Measurements from ENCODE around the gene KDM7A. TPM values are rescaled to one million over a fixed set of nuclear protein-coding genes. Genes with fewer than 3 reads are reported as not detected.
"Not testable (repeated sequence)": the region's sequence is repeated elsewhere in the genome, so short reads cannot be mapped to it uniquely, and the experiment has no call there.

The KDM7A gene
- total and polyA plus RNA-seq, 2 donors from 2014 or later, result 2.2 to 14.2 TPM

GRCh38 chr7:140121326-140121725, 55.5 kb downstream of the KDM7A start:
- no peak for FAIRE-seq
- Histone ChIP-seq H3K36me3 (ENCODE audit: control insufficient read depth in 2 of 3, insufficient read depth in 3 of 3, low read length in 3 of 3) (peaks cover 0 to 7% (median 6%) of the 10 kb centered on the region in 3 donors), H3K9me3 (ENCODE audit: control insufficient read depth in 2 of 3, insufficient read depth in 1 of 3, low read length in 3 of 3) (no peaks in the 10 kb centered on the region), H3K27me3 (ENCODE audit: control insufficient read depth, insufficient read depth, low read length) (no peaks in the 10 kb centered on the region), H3K4me3 (ENCODE audit: low read length in 3 of 3) (no peak overlapping the region), H3K4me1 (ENCODE audit: control insufficient read depth in 2 of 3, insufficient read depth in 2 of 3, low read depth in 1 of 3, low read length in 3 of 3) (no peaks in the 10 kb centered on the region), H3K9ac (ENCODE audit: low read length in 3 of 3) (no peak overlapping the region), H3K27ac (ENCODE audit: low read depth in 2 of 2, low read length in 2 of 2) (no peak overlapping the region)
- TF ChIP-seq, protein P1, sequence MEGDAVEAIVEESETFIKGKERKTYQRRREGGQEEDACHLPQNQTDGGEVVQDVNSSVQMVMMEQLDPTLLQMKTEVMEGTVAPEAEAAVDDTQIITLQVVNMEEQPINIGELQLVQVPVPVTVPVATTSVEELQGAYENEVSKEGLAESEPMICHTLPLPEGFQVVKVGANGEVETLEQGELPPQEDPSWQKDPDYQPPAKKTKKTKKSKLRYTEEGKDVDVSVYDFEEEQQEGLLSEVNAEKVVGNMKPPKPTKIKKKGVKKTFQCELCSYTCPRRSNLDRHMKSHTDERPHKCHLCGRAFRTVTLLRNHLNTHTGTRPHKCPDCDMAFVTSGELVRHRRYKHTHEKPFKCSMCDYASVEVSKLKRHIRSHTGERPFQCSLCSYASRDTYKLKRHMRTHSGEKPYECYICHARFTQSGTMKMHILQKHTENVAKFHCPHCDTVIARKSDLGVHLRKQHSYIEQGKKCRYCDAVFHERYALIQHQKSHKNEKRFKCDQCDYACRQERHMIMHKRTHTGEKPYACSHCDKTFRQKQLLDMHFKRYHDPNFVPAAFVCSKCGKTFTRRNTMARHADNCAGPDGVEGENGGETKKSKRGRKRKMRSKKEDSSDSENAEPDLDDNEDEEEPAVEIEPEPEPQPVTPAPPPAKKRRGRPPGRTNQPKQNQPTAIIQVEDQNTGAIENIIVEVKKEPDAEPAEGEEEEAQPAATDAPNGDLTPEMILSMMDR (IDR thresholded peaks at IDR 0.05; ENCODE audit: borderline replicate concordance, extremely low read depth, insufficient read depth), result no peak
- no peak for DNase-seq
- intact Hi-C loops (cut with DNase I), result no loop called here

DNA sequence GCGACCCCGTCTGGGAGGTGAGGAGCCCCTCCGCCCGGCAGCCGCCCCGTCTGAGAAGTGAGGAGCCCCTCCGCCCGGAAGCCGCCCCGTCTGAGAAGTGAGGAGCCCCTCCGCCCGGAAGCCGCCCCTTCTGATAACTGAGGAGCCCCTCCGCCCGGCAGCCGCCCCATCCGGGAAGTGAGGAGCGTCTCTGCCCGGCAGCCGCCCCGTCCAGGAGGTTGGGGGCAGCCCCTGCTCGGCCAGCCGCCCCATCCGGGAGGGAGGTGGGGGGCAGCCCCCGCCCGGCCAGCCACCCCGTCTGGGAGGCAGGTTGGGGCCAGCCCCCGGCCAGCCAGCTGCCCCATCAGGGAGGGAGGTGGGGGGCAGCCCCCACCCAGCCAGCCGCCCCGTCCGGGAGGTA, 62.0 kb downstream of the KDM7A start:
- intact Hi-C loops (cut with DNase I); H3K36me3 ChIP-seq (ENCODE audit: control insufficient read depth in 2 of 3, insufficient read depth in 3 of 3, low read length in 3 of 3); DNase-seq; H3K4me3 ChIP-seq (ENCODE audit: low read length in 3 of 3); FAIRE-seq; H3K9me3 ChIP-seq (ENCODE audit: control insufficient read depth in 2 of 3, insufficient read depth in 1 of 3, low read length in 3 of 3); H3K27me3 ChIP-seq (ENCODE audit: control insufficient read depth, insufficient read depth, low read length); H3K9ac ChIP-seq (ENCODE audit: low read length in 3 of 3); H3K4me1 ChIP-seq (ENCODE audit: control insufficient read depth in 2 of 3, insufficient read depth in 2 of 3, low read depth in 1 of 3, low read length in 3 of 3); H3K27ac ChIP-seq (ENCODE audit: low read depth in 2 of 2, low read length in 2 of 2): not testable (repeated sequence)

DNA sequence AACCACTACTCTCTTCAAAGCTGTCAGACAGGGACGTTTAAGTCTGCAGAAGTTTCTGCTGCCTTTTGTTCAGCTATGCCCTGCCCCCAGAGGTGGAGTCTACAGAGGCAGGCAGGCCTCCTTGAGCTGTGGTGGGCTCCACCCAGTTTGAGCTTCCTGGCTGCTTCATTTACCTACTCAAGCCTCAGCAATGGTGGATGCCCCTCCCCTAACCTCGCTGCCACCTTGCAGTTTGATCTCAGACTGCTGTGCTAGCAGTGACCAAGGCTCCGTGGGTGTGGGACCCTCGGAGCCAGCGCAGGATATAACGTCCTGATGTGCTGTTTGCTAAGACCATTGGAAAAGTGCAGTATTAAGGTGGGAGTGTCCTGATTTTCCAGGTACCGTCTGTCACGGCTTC, 68.0 kb downstream of the KDM7A start:
- H3K9ac ChIP-seq (ENCODE audit: low read length in 3 of 3); H3K4me1 ChIP-seq (ENCODE audit: control insufficient read depth in 2 of 3, insufficient read depth in 2 of 3, low read depth in 1 of 3, low read length in 3 of 3); H3K9me3 ChIP-seq (ENCODE audit: control insufficient read depth in 2 of 3, insufficient read depth in 1 of 3, low read length in 3 of 3); H3K4me3 ChIP-seq (ENCODE audit: low read length in 3 of 3); intact Hi-C loops (cut with DNase I); DNase-seq; H3K27me3 ChIP-seq (ENCODE audit: control insufficient read depth, insufficient read depth, low read length); FAIRE-seq; H3K27ac ChIP-seq (ENCODE audit: low read depth in 2 of 2, low read length in 2 of 2): not testable (repeated sequence)
- H3K36me3 ChIP-seq (ENCODE audit: control insufficient read depth in 2 of 3, insufficient read depth in 3 of 3, low read length in 3 of 3), result peaks cover 9 to 11% (median 9%) of the 10 kb centered on the region in 3 donors

GRCh38 chr7:140096459-140096858, 80.3 kb downstream of the KDM7A start:
- FAIRE-seq (no peak), DNase-seq (no peak)
- intact Hi-C loops (cut with DNase I), result no loop called here
- no peaks in the 10 kb centered on the region for H3K27me3 ChIP-seq (ENCODE audit: control insufficient read depth, insufficient read depth, low read length)
- H3K4me1 ChIP-seq (ENCODE audit: control insufficient read depth in 2 of 3, insufficient read depth in 2 of 3, low read depth in 1 of 3, low read length in 3 of 3), result no peaks in the 10 kb centered on the region
- H3K27ac ChIP-seq (ENCODE audit: low read depth in 2 of 2, low read length in 2 of 2), result no peak overlapping the region
- H3K36me3 ChIP-seq (ENCODE audit: control insufficient read depth in 2 of 3, insufficient read depth in 3 of 3, low read length in 3 of 3), result peaks cover 2 to 59% (median 30%) of the 10 kb centered on the region in 3 donors
- no peak overlapping the region for H3K4me3 ChIP-seq (ENCODE audit: low read length in 3 of 3)
- no peak overlapping the region for H3K9ac ChIP-seq (ENCODE audit: low read length in 3 of 3)
- TF ChIP-seq, protein P1 (IDR thresholded peaks at IDR 0.05; ENCODE audit: borderline replicate concordance, extremely low read depth, insufficient read depth), result no peak
- H3K9me3 ChIP-seq (ENCODE audit: control insufficient read depth in 2 of 3, insufficient read depth in 1 of 3, low read length in 3 of 3), result no peaks in the 10 kb centered on the region

- TF ChIP-seq, protein P1 (IDR thresholded peaks at IDR 0.05; ENCODE audit: borderline replicate concordance, extremely low read depth, insufficient read depth), result no peak
- H3K27me3 ChIP-seq (ENCODE audit: control insufficient read depth, insufficient read depth, low read length), result no peaks in the 10 kb centered on the region
- intact Hi-C loops (cut with DNase I), result no loop called here
- H3K4me1 ChIP-seq (ENCODE audit: control insufficient read depth in 2 of 3, insufficient read depth in 2 of 3, low read depth in 1 of 3, low read length in 3 of 3), result no peaks in the 10 kb centered on the region
- peaks cover 0 to 40% (median 35%) of the 10 kb centered on the region in 3 donors for H3K36me3 ChIP-seq (ENCODE audit: control insufficient read depth in 2 of 3, insufficient read depth in 3 of 3, low read length in 3 of 3)
- no peak for DNase-seq
- H3K27ac ChIP-seq (ENCODE audit: low read depth in 2 of 2, low read length in 2 of 2), result no peak overlapping the region
- no peak overlapping the region for H3K4me3 ChIP-seq (ENCODE audit: low read length in 3 of 3)
- FAIRE-seq, result no peak
- H3K9ac ChIP-seq (ENCODE audit: low read length in 3 of 3), result no peak overlapping the region
- H3K9me3 ChIP-seq (ENCODE audit: control insufficient read depth in 2 of 3, insufficient read depth in 1 of 3, low read length in 3 of 3), result no peaks in the 10 kb centered on the region
Observed at GRCh38 chr7:140093375-140093774, 83.4 kb downstream of the KDM7A start.

All from kidney (tissue), 14 donors.